Measurements from ENCODE around the gene SFMBT1.
"Not testable (repeated sequence)": the region's sequence is repeated elsewhere in the genome, so short reads cannot be mapped to it uniquely, and the experiment has no call there.

The SFMBT1 gene

DNA sequence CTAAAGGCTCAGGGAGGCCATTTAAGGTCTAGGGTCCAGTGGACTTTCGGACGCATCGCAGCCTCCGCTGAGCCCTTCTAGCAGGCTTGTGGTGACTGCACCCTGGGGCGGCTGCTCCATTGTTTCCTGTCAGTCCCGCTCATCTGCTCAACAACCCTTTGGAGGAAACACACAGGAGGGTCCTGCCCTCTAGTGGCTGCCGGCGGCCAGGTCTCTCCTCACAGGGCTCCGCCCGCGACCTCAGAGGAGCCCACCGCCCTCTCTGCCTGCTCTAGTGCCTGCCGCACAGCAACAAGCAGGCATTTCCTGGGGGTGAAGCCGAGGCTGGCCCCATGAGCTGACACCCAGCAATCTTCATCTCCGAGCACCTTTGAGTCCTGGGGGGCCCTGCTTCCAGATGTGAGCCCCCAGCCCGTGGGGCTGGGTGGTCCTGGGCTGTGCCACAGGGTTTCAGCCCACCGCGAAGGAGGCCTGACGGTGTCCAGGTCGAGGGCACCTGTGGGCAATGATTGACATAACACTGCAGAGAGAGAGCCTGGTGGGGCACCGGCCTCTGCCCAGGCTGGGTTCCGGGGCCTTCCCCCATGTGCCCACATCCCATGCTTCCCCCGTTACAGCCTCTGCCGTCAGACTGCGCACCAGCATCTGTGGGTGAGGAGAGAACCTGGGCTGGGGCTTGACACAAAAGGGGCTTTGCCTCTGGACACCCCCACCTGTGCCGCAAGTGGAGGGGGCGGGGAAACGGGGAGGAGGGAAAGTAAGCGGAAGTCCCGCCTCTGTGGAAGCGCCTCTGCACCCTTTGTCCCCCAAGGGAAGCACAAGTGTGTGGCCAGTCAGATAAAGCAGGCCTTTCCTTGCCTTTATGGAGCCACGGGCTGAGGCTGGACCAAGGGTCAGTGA lies 27.0 kb upstream of the SFMBT1 start:
- FAIRE-seq: no peak

DNA sequence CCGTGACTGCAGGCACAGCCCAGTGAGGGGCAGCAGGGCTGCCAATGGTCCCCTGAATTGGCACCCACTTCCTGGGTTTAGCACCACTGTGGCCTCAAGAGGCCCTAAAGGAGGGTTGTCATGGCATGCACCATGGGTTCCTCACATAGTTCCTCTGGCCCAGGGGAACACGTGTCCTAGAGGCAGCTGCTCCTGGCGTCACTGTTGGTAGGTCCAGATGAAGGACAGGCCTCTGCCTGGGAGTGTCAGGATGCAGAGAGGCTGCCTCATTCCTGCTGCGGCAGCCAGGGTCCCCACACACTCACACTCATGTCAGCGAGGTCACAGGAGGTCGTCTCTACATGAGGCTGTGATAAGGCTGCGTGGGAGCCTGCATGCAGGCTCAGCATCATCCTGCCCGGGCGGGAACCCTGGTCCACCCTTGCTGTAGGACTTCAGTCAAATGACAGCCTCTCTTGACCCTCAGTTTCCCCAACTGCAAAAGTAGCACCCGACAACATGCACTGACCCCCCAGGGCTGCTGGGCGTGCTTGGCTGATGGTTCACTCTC lies 26.1 kb upstream of the SFMBT1 start:
- no peak for FAIRE-seq

DNA sequence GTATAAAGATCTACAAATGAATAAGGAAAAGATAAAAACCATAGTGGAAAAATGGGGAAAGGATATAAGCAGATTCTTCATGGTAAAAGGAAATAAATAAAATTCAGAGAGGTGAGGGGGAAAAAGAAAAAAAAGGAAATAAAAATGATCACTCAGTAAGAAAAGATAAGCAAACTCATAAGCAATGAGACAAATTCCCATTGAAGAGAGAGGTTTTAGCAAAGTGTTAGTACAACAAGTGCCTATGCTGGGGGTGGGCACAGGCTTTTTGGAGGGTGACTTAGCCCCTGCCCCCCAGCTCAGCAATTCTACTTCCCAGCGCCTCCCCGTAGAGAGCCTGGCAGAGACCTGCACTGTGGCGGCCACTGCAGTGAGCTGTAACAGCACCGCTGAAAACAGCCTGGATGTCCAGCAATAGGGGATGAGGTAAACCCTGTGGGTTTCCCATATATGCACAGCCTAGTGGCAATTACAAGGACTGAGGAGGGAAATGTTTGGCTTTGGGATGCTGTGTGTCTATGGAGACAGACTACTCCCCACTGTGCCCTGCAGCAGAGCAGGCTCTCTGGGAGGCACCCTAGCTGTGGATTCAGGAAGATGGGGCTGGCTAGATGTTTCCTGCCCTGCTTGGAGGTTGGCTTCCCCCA lies 23.7 kb upstream of the SFMBT1 start:
- FAIRE-seq: no peak

DNA sequence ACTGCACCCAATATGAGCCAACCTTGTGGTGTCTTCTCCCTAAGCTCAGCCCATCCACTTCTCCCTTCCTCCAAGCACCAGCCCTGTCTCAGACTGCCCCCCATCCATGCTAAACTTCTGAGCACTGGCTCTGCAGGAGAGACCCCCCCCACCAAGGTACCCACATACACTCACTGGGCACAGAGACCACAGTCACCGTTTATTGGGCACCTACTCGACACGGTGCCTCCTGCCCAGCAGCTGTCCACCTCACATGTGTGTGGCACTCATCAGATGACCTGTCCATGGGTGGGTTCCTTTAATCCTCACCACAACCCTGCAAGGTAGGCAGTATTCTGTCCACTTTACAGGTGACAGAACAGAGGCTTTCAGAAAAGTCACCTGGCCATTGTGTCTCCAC lies 22.3 kb upstream of the SFMBT1 start:
- FAIRE-seq: no peak

DNA sequence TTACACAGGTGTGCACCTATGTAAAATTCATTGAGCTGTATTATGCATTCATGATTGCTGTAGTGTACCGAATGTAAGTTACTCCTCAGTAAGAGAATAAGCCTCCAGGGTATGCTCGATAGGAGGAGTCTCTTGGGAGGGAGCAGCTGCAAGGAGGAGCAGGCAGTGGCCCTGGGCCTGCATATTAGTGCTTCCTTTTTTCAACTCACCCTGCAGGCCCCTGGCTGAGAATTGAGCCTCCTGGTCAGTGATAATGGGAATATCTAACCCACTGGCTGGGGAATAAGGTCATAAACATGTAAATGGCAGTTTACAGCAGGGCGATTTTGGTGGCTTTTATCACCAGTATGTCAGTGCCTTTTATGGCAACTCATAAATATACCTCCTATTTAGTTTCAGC lies 21.7 kb upstream of the SFMBT1 start:
- FAIRE-seq: no peak

DNA sequence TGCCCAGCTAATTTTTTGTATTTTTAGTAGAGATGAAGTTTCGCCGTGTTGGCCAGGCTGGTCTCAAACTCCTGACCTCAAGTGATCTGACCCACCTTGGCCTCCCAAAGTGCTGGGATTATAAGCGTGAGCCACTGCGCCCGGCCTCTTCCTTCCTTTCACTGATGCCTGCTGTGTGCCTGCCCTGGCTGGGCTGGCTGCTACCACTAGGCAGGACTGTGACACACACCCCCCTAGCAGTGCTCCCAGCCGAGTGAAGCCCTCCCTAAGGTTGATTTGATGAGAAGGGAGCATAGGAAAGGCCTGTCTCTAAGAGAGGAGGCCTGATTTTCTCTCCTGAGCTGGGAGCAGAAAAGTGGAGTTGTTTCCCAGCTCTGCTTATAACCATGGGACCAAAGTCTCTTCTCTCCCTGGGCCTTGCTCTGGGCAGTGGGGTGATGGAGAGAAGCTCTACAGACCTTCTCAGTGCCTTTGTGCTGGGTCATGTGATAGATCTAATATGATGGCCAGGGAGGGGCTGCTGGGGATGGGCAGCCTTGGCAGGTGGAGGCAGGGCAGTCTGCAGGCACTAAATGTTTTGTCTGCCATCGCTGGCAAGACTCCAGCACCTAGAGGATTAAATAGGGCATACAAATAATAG lies 20.1 kb upstream of the SFMBT1 start:
- FAIRE-seq: no peak

DNA sequence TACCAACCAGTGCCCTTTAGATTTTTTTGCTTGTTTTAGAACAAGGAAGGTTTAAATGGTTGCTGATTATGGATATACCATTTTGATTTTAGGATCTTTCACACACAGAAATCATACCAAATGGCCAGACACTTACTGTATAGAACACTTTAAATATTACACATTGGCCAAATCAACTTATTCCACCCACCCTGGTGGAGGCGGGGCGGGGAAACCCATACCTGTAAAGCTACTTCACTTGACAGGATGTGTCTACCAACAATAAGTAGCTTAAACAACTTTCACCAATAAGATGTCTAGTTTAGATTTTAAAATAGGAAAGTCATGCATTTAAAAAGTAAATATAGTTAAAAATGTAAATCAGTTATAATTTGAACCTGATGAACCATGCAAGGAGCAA lies 17.0 kb upstream of the SFMBT1 start:
- no peak for FAIRE-seq

DNA sequence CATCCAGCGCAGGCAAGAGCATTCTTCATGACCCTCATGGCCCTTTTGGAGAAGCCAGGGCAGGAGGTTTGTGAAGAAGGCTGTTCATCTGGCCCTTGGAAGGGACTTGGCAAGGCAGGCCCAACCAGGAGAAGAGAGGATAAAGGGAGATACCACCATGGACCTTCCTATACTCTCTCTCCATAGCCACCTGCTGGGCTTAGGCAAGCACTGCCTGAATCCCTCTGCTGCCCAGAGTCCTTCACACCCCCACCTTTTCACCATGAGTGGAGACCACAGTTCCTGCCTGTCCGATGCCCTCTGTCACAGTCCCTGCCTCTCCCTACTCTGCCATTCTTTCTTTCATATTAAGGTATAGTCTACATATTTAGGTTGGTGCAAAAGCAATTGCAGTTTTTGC lies 10.6 kb upstream of the SFMBT1 start:
- FAIRE-seq: no peak

DNA sequence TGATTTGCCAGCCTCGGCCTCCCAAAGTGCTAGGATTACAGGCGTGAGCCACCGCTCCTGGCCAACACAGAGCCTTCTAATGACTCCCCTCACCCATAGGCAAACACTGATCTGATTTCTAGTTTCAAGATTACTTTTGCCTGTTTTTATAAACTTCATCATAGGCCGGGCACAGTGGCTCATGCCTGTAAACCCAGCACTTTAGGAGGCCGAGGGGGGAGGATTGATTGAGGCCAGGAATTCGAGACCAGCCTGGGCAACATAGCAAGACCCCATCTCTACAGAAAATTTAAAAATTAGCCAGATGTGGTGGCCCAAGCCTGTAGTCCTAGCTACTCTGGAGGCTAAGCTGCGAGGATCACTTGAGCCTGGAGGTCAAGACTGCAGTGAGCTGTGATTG lies 8.4 kb upstream of the SFMBT1 start:
- FAIRE-seq: not testable (repeated sequence)

DNA sequence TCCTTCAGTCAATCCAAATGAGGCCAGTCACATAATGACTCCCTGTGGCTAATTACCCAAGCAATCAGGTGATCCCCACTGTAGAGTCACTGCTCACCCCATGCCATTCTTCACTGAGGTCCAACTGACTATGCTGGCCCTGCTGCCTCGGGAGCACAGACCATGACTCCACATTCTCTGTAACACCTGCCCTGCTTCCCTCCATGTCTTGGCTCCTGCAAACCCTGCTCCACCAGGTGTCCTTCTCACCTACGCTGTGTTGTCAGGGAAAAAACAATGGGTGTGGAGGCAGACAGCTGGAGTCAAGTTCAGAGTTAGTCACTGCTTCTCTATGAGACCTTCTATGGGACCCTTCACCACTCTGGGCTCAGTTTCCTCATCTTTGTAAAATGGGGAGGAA lies 6.1 kb upstream of the SFMBT1 start:
- no peak for FAIRE-seq

DNA sequence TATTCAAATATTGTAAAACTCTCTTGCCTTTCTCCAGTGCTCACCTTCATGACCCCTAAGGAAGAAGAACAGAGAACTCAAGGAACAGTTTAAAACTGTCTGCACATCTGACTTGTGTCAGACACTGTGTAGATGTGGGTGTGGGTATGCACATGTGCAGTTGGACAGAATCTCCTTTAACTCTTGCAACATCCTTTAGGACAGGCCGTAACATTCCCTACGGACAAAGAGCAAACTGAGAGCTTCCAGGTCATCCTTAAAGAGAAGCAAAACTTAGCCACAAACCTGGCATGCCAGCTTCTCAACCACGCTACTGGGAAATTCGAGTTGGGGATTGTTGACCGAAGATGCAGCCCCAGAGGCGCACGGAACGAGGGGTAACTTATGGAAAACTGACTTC lies 4.1 kb upstream of the SFMBT1 start:
- no peak for FAIRE-seq

DNA sequence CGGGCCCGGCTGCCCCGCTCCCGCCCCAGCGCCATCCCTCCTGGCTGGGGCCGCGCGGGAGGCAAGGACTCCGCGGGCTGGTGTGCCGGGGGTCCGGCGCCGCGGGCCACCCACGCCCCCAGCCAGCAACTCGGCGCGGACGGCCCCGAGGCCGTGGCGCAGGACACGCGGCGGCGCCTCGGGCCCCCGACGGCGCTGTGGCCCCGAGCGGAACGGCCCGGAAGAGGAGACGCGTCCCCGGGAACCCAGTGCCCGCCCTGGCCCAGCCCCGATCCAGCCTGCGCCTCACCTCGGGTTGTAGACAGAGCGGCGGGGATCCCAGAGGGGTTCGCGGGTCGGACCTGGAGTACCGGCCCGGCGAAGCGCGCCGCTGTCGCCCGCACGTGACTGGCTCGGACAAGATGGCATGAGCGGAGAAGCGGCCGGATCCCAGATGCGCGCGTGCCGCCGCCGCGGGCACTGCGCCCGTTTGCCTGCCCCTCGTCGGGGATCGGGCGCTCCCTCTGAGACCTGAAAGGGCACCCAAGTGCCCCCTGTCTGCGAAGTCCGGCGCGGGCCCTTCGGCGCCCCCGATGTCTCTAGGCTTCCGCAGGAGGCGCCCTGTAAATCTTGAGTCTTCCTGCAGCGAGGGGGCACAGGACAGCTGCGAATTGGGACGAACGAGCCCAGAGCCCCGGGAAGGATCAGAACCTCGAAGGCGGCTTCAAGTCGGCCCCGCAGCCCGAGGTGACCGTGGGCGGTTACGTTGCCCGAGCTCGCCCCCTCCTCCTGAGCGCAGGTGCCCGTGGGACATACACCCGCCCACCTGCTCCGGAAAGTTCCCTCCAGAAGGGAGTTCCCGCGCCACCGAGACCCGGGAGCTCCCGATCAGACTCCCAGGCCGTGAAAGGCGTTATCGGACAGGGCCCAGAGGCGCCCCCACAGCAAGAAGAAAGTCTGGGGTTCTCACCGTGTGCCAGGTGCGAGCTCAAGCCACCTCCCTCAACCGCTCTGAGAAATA lies 598 bp upstream of the SFMBT1 start:
- FAIRE-seq: no peak

DNA sequence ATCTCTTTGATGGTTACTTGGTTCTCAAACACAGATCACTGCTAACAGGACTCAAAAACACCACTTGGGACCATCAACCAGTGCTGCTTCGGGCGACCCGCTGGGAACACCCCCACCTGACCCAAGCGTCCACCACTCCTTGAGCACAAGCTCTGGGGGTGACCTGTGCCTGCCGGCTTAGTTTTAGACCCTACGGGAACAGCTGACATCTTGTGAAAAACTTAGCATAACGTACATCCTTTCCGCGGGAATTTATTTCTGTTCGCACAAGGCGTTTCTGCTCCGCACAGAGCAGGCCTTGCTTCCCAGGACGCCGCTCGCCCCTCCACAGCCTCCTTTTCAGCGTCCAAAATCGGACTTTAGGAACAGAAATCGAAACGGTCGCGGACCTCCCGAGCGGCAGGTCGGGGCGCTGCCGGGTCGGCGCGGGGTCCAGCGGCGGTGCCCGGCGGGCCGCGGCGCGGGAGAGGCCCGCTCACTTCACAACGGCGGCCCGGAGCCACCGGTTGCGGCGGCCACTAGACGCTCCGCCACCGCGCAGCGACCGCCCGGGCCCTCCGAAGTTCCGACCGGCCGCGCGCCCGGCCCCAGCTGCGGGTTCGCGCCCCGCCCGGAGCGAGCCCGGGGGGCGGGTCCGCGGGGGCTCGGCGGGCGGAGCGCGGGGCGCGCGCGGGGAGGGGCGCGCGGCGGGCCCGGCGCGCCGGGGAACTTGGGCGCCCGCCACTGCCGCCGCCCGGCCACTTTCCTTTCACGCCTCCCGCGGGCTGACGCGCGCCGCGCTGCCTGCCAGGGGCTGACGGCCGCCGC lies 959 bp downstream of the SFMBT1 start:
- FAIRE-seq: no peak

DNA sequence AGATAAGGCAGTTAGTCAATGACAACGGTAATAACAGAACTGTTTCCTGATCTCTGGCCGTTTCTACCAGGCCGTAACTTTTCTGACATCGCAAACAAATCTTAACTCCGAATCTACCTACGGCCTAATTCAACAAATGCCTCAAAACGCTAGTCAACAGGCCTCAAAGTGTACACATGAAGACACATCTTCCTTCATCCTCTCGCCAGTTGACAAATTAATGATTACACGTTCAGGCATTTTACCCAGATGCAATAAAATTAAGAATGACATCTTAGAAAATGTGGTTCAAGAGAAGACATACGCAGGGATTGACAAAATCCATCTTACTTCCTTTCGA lies 1.5 kb downstream of the SFMBT1 start:
- no peak for FAIRE-seq

DNA sequence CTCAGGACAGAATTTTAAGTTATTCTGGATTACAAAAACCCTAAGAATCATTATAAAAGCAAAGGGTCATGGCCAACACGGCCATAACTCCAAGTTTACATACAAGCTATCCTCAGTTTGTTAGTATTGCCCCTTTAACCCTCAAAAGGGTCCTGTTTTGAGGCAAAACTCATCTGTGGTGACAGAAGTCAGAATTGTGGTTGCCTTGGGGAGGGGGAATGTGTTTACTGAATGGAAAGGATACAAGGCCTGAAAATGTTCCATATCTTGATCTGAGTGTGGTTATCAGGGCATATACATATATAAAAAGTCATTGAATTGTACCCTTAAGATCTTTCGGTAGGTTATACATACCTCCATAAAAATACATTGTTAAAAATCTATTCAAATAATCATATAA lies 2.1 kb downstream of the SFMBT1 start:
- FAIRE-seq: no peak

DNA sequence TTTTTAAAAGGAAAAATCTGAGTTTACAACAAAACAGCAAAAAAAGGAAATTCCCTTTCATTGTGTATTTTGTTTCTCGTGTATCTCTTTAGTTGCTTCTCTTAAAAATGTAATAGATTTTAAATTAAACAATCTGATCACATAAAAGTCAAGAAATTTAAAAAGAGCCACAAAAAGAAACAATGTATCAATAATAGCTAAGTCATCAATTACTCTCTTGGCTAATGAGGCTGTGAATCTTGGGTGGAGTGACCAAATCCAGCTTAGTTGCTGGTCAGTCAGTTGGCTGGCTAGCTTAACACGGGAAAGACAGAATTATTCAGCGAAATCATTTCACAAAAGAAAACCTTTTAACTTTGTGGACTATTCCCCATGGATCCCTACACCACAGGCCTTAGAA lies 3.2 kb downstream of the SFMBT1 start:
- FAIRE-seq: no peak

DNA sequence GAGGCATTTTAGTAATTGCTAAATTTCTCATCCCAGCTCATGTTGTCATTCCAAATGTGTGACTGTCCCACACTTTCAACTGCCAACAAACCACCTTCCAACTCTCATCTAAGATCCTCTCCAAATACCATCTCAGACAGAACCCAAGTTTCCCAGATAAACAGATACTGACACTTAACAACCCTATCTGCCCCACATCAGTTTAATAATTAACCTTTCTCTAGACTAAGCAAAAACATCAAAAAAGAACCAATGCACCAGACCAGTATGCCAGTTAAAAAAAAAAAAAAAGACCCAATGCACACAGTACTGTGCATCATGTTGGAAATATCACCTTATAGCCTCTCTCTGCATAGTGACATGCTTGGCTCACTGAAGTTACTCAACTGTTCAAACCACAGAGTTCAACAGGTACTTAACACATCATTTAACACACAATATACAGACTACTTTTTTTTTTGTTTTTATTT lies 5.5 kb downstream of the SFMBT1 start:
- no peak for FAIRE-seq

DNA sequence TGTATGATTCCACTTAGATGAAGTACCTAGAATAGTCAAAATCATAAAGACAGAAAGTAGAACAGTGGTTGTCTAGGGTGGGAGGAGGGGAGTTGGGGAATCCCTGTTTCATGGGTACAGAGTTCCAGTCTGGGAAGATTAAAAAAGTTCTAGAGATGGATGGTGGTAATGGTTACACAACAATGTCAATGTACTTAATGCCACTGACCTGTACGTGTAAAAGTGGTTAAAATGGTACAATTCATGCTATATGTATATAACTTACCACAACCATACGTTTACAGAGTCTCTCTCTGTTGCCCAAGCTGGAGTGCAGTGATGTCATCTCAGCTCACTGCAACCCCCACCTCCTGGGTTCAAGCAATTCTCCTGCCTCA lies 6.5 kb downstream of the SFMBT1 start:
- FAIRE-seq: no peak

DNA sequence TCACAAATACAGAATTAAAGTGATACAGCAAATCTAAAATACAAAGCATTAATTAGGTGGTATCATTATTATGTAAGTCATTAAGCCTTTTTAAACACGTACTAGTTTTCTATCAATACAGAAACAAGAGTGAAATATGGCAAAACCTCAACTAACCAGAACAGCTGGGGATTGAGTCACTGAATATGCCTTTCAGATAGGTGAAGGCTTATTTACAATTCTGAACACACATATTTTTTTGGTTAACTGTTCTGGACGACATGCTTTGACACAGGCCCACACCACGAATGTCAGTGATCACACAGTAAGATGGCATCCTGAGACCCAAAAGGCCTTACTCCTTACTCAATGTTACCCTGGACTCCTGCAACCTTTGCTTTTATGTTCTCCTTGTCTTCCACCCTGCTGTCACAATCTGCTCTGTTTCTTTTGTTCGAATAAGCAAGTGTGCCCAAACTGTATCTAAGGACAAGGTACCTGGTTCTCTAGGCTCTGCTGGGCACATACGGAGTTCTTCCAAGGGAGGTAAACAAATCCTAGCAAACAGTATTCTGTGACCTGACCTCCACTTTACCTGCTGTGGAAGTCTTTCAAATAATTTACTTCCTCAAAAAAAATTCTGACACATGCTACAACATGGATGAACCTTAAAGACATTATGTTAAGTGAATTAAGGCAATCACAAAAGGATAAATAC lies 7.0 kb downstream of the SFMBT1 start:
- no peak for FAIRE-seq

DNA sequence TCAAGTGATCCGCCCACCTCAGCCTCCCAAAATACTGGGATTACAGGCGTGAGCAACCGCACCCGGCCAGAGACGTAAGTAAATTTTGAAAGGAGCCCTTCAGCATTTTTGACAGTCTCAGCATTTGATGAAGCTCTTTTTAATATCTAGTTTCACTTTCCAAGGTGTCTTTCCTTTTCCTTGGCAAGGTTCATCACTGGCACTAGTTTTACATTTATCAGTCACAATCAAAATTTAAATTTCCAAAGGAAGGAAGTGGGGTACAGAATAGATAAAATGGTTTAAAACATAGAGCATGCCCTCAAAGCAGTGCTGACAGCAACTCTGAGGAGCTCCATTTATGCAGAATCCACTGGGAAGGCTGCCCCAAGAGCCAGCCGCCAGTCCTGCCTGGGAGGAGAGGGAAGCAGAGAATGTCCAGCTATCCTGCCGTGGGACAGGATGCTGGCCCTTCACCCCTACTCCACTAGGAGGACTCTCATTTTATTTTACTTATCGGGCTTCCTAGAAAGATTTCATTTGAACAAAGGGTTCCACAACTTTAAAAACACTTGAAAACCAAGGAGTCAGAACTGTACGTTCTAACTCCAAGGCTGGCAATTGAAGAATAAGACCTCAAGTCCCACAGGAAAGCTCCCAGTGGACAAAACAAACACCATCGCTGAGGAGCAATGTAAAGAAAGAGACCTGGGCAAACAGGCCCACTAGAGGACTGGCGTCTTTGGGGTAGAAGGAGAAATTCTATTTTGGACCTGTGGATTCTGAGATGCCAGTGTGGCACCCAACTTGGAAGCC lies 9.9 kb downstream of the SFMBT1 start:
- no peak for FAIRE-seq
